Measurements from ENCODE around the gene DPEP2.
"Not testable (repeated sequence)": the region's sequence is repeated elsewhere in the genome, so short reads cannot be mapped to it uniquely, and the experiment has no call there.

The DPEP2 gene

DNA sequence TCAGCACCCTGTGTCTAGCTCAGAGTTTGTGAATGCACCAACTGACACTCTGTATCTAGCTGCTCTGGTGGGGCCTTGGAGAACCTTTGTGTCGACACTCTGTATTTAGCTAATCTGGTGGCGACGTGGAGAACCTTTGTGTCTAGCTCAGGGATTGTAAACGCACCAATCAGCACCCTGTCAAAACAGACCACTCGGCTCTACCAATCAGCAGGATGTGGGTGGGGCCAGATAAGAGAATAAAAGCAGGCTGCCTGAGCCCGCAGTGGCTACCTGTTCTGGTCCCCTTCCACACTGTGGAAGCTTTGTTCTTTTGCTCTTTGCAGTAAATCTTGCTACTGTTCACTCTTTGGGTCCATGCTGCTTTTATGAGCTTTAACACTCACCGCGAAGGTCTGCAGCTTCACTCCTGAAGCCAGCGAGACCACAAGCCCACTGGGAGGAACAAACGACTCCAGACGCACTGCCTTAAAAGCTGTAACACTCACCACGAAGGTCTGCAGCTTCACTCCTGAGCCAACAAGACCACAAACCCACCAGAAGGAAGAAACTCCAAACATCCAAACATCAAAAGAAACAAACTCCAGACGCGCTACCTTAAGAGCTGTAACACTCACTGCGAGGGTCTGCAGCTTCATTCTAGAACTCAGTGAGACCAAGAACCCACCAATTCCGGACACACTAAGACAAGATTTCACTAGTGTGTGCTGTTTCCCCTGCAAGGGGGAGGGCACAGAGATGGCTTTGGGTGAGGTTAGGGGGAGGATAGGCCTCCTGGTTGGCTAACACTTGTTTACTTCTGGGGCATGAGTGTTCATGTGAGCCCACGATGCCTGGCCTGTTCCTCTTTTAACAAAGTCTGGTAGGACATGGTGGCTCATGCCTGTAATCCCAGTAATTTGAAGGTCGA, at the start of gene DPEP2:
Gene DPEP2 (minus strand): TSS at position 706 of the 910 bp plus-strand sequence. CDS start 6,272 bp downstream, outside the sequence.
- peak; percentile 76 for DNase-seq

DNA sequence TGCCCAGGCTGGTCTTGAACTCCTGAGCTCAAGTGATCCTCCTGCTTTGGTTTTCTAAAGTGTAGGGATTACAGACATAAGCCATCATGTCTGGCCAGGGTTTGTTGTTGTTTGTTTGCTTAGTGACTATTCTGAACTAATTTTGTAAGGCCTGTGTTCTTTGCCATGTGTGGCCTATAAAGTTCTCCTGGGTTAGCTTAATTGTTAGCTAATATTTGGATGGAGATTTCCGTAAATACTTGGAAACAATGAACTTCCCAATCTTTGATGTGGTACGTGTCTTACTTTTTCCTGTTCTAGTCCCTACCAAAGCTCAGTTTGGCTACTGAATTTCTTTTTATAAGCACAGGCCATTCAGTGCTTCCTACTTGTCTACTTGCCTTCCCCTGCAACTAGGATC, 48.7 kb upstream of the DPEP2 start:
- DNase-seq, result no peak

GRCh38 chr16:68046106-68046505, 46.8 kb upstream of the DPEP2 start:
- peak; percentile 21 for DNase-seq

GRCh38 chr16:68041783-68042182, 42.5 kb upstream of the DPEP2 start:
- peak; percentile 8 for DNase-seq

DNA sequence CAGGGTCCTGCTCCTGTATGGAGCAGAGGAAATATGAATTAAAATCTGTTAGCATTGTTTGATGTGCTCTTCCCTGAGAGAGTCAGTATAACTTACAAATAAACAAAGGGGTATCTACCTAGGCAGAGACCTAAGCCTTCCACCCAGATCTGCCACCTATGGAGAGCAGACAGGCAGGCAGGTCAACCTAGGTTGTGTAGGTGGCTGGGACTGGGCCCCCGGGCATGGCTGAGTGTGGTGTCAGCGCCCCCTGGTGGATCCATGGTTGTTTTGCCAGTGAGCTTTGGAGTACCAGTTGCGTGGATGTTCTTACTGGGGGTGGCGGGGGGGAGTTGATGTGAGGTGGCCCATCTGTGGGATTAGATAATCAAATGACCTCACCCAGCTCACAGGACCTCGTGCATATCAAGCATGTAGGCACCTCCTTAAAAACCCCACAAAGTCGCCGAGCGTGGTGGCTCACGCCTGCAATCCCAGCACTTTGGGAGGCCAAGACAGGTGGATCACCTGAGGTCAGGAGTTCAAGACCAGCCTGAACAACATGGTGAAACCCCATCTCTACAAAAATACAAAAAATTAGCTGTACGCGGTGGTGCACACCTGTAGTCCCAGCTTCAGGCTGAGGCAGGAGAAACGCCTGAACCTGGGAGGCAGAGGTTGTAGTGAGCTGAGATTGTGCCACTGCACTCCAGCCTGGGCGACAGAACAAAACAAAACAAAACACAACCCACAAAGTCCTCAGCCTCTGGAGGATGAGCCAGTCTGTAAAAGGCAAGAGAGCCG, 41.4 kb upstream of the DPEP2 start:
- DNase-seq, result peak; percentile 96

- peak; percentile 19 for DNase-seq
These were observed 38.7 kb upstream of the DPEP2 start for GRCh38 chr16:68037841-68038597.

GRCh38 chr16:68035227-68035626, 35.9 kb upstream of the DPEP2 start:
- no peak for DNase-seq

DNA sequence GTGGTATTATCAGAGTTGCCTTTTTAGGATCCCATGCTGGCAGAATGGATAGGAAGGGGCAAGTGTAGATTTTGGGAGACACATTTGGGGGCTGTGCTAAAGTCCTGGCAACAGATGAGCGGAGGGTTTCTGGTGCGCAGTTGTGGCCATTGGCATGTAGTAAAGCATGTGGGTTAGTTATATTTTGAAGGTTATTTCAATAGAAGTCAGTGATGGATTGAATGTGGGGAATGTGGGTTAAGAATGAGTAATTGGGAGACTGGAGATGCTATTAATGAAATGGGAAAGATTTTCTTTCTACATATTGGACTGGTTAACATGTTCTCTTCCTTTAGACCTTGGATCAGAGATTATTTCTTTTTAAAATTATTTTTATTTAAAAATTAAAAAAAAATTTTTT, 33.8 kb upstream of the DPEP2 start:
- DNase-seq, result no peak

GRCh38 chr16:68031951-68032350, 32.7 kb upstream of the DPEP2 start:
- DNase-seq, result no peak

DNA sequence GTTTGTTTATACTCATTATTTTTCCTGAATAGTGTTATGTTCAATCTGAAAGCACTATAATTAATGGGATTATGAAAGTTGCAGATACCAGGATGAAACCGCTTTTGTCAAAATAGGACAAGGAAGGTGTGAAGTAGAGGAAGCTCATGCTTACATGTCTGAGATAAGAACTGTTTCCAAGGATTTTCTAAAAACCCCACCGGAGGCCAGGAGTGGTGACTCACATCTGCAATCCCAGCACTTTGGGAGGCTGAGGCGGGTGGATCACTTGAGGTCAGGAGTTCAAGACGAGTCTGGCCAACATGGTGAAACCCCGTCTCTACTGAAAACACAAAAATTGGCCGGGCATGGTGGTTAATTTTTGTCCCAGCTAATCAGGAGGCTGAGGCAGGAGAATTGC, 30.8 kb upstream of the DPEP2 start:
- not testable (repeated sequence) for DNase-seq

DNA sequence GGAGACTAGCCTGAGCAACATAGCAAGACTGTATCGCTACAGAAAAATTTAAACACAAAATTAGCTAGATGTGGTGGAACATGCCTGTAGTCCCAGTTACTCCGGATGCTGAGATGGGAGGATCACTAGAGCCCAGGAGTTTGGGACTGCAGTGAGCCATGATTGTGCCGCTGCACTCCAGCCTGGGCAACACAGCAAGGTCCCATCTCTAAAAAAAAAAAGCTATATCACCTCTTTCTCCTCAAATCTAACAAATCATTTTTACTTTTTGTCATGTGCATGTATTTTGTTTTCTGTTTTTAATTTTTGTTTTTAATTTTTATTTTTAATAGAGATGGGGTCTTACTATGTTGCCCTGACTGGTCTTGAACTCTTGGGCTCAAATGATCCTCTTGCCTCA, 29.7 kb upstream of the DPEP2 start:
- DNase-seq, result no peak

GRCh38 chr16:68022728-68023537, 23.6 kb upstream of the DPEP2 start, which contains the start of the genes DDX28 and DUS2:
DDX28 (minus strand) TSS chr16:68023232; CDS start chr16:68023202, 30 bp downstream.
DUS2 (plus strand) TSS chr16:68023284; CDS start chr16:68038024, 14,740 bp downstream.
- peak; percentile 98 for DNase-seq

- DNase-seq, result no peak
These were observed 23.0 kb upstream of the DPEP2 start for GRCh38 chr16:68022278-68022727.

- DNase-seq, result no peak
These were observed 22.2 kb upstream of the DPEP2 start for GRCh38 chr16:68021490-68021889.

GRCh38 chr16:68019167-68019680, 19.9 kb upstream of the DPEP2 start:
- DNase-seq, result no peak

DNA sequence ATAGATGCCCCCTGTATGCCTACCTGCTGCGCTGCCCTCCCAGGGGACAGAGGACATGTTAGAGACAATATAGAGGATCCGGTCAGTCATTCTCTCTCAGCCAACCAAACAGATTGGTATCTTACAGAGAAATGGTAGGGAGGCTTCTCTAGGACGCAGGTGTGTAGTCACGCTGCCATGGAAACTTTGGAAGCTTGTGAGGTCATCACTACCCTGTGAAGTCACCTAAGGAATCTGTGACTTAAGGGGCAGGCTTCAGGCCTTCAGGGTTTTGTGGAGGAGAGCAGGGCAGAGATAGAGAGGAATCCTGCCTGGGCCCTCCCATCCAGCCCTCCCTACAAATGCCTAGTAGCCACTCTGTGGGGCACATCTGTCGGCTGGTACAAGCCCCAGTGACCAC, 16.4 kb upstream of the DPEP2 start, which contains the start of gene DPEP2NB:
Gene DPEP2NB (minus strand): TSS at position 231 of the 400 bp plus-strand sequence. CDS start 141 bp downstream, at position 90.
- DNase-seq, result no peak

- DNase-seq, result no peak
These were observed 14.2 kb upstream of the DPEP2 start for GRCh38 chr16:68013440-68013839.

DNA sequence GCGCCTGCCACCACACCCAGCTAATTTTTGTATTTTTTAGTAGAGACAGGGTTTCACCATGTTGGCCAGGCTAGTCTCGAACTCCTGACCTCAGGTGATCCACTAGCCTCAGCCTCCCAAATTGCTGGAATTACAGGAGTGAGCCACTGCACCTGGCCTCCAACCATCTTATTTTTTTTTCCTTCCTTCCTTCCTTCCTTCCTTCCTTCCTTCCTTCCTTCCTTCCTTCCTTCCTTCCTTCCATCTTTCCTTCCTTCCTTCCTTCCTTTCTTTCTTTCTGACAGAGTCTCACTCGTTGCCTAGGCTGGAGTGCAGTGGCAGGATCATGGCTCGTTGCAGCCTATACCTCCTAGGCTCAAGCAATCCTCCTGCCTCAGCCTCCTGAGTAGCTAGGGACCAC, 10.6 kb upstream of the DPEP2 start:
- DNase-seq, result not testable (repeated sequence)

DNA sequence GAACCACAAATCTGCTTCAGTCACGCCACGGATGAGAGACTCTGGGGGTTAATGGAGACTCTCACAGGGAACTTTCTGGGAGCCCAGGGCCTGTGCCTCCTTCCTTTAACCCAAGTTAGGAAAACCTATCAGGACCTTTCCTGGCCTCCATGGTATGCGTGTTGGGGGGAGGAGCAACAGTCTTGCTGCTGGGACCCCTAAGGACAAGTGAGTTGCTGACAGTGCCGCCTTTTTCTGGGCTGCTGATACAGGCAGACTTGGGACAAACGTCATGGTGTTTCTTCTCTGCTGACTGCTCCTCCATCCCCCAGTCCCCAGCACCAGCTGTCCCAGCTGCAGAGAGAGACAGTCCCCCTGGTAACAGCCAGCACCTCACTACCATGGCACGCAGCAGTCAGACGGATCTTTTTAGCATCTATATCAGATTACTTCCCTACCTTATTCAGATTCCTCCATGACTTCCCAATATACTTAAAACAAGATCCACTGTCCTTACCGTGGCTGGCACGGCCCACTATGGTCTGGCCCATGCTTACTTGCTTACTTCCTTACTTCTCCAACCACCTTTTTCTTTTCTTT, 10.0 kb upstream of the DPEP2 start:
- no peak for DNase-seq

- DNase-seq, result peak; percentile 69
These were observed 6.6 kb upstream of the DPEP2 start for GRCh38 chr16:68005786-68006286.

DNA sequence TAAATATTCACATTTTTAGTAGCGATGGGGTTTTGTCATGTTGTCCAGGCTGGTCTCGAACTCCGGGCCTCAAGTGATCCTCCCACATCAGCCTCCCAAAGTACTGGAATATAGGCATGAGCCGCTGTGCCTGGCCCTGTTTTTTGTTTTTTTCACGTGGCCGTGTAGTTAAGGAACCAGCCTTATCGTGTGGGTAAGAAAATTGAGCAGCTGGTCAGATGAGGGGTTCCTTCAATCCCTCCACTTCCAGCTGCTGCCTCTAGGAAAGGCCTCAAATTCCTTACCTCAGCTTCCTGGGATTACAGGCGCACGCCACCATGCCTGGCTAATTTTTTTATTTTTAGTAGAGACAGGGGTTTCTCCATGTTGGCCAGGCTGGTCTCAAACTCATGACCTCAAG, 5.9 kb upstream of the DPEP2 start:
- DNase-seq, result no peak
